ENCODE data around the gene BTBD8.

- TF ChIP-seq CTCF (conservative IDR thresholded peaks at IDR 0.05 in 1 of 2, IDR thresholded peaks at IDR 0.05 in 1 of 2; ENCODE audit: extremely low read depth in 1 of 2, insufficient read depth in 1 of 2, low read depth in 1 of 2, low read length in 2 of 2) (no peak), EZH2 (IDR thresholded peaks at IDR 0.05; ENCODE audit: borderline replicate concordance, low read length) (no peak)
Measured at GRCh38 chr1:92117526-92117925, 37.4 kb downstream of the BTBD8 start.
